Left lobe of liver (tissue), 2 donors: ENCODE data around the gene NOS1. TPM values are rescaled to one million over a fixed set of nuclear protein-coding genes. Genes with fewer than 3 reads are reported as not detected.
A peak's percentile ranks its signal among the peaks of the same experiment; 100 is the strongest.

ENCODE experiments used
- ATAC-seq: fragments of 200-7000 bp; cut with Tn5 transposase; one replicate; pipeline ENCODE4 v1.9.1; 2020; ENCODE audit warnings: mild to moderate bottlenecking, moderate library complexity
- DNase-seq: peaks from one replicate; pipeline ENCODE4 v3.0.0-alpha.2; 2020; ENCODE audit warnings: low spot score
- total RNA-seq: library from RNA; stranded (reverse); gene quantifications from one replicate; pipeline ENCODE4 v1.2.1, GENCODE V29; 2021
- donor health status: DM: no; HTN: no; CAD: no; lungs with moderate emphysema.
- donor health status: DM: no; HTN: yes; CAD: no.

NOS1 gene
- total RNA-seq, 1 donor from 2014 or later = 0.08 TPM

DNA sequence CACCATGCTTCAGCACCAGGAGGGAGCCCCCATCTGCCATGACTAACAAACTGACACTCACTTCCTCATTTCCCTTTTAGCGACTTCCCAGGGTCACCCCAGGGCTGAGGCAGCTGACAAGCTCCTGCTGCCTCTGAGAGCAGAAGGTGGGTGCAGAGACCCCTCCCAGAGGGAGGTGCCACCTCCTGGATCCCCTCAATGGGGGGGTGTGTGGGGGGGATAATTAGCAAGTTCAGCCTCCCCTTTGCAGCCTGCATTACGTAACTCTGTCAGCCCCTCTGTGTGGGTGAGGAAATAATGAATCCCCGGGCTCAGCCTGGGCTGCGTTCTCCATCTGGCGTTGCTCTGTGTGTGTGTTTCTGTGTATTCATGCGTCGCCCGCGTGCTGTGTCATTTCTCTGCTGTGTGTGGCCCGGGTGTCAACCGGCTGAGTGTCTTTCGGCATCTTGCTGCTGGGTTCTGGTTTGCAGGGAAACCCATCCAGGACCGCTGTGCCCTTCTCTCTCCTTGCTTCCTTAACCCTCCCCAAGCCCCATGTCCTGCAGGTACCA lies 28.0 kb downstream of the NOS1 start:
- DNase-seq (no peak), ATAC-seq (no peak)

DNA sequence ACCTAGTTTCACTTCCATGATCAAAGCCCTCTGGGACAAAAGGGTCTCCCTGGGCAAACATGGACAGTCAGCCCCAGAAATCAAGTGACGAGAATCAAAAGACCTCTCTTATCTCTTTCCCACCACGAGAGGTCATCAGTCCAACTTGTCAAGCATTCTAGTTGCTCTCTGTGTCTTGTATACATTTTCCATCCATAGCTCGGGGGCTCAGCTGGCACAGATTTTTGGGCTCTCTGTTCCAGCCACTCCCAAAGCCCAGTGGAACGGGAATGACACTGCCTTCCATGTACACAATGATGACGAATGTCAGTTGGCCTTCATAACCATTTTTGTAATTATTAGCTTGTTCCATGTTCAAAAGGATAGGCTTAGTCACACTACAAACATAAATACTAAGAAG lies 29.7 kb downstream of the NOS1 start:
- DNase-seq (no peak), ATAC-seq (no peak)

DNA sequence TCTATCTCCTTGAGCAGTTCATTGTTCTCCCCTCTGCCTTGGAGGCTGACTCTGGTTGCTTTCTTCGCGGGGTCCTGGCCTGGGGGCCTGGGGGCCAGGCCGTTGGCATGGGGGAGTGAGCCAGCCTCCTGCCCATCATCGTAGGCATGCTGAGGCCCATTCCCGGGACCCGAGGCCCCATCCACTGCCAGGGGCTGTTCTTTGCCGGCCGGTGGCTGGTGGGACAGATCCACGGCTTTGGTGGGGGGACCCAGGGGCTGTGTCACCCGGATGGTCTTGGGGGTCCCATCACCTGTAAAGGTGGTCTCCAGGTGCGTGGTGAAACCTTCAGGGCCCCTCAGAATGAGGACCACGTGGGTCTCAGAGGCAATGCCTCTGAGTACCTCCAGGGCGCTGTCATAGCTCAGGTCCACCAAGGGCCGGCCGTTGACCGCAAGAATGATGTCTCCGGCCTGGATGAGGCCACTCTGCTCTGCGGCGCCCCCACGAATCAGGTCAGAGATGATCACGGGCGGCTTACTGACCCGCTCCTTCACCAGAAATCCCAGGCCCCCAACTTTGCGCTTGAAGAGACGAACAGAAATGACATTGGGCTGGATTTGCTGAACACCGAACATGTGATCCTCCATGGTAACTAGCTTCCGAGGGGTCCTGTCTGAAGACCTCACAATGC lies 30.8 kb downstream of the NOS1 start:
- no peak for DNase-seq
- ATAC-seq = no peak

DNA sequence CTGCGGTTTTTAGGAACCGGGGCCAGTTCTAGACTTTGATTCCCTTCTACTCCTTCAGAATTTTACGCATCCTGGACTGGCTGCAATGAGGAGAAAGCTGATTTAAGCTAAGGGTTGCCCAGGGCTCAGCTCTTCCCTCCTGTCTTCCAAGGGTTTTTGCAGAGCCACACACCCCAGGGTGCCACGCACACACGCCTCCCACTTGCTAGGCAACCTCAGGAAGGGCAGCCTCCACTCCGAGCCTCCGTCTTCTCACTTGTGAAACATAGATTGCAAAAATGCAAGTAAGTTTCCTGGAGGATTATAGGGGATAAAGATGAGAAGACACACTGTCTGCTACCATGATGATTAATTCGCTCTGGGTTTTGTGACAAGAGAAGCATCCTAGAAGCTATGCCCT lies 31.7 kb downstream of the NOS1 start:
- DNase-seq (no peak), ATAC-seq (no peak)

DNA sequence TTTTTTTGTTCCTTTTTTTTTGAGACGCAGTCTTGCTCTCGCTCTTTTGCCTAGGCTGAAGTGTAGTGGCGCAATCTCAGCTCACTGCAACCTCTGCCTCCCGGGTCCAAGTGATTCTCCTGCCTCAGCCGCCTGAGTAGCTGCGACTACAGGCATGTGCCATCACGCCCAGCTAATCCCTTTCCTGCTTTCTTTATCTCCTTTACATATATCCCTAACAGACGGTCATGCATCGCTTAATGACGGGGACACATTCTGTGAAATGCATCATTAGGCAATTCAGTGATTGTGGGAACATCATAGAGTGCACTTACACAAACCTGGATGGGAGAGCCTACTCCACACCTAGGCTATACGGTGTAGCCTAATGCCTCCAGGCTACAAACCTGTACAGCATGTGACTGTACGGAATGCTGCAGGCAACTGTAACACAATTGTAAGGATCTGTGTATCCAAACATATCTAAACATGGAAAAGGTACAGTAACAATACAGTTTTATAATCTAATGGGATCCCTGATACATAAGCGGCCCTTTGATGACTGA lies 32.8 kb downstream of the NOS1 start:
- DNase-seq = no peak
- ATAC-seq = no peak

DNA sequence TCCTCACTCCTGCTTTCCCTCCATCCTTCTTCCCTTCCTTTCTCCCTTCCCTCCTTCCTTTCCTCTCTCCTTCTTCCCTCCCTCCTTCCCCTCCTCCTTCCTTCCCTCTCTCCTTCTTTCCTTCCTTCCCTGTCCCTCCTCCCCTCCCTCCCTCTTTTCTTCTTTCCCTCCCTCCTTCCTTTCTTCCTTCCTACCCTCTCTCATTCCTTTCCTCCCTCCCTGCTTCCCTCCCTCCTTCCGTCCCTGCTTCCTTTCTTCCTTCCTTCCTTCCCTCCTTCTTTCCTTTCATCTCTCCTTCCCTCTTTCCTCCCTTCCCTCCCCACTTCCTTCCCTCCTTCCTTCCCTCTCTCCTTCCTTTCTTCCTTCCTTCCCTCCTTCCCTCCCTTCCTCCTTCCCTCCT lies 39.0 kb downstream of the NOS1 start:
- ATAC-seq (no peak), DNase-seq (no peak)

DNA sequence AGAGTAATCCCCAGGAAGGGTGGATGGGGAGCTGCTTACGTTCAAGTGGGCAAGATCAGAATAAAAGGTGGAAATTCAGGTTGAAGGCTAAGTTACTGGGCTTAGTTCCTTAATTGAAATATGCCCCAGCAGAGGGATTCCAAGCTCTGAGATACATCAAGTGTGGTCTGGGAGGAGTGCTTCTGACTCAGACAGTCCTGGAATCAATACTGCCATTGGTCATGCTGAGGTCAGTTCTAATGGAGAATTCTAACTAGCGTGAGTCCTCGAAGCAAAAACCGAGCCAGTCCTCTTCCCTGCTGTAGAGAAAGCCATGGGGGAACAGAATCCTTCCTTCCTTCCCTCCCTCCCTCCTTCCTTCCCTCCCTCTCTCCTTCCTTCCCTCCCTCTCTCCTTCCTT lies 39.9 kb downstream of the NOS1 start:
- no peak for ATAC-seq
- no peak for DNase-seq

DNA sequence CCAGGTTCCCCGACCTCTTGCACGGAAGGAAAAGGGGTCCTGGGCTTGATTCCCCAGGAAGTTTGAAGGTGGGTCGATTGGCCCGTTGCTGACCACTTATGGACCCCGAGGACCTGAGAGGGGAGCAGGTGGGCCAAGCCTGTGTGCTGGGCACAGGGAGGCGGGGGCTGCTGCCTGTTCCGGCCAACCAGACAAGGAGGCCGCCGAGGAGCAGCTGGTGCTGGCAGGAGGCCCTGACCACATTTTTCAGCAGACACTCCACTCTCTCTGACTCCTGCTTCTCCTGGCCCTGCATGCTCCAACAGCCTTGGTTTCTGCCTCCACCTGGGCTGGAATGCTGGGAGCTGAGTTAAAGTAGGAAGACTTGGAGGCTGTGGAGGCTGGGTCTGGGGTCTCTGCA lies 42.8 kb downstream of the NOS1 start:
- ATAC-seq (no peak), DNase-seq (no peak)

DNA sequence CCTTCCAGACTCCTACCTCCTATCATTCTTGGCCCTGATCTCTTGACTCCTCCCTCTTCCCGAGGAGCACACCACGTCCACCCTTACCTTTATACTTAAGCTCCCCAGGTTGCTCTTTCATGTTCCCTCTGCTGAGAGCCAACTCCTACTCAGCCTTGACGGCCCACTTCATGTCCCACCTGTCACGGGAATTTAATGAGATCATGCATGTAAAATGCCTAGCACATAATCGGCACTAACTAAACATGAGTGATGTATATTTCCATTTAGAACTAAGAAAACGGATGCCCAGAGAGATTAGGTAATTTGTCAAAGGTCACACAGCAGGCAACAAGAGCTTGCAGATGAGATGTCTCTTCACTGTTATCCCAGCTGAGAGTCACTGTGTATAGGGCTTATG lies 45.1 kb downstream of the NOS1 start:
- ATAC-seq = no peak
- DNase-seq = no peak

DNA sequence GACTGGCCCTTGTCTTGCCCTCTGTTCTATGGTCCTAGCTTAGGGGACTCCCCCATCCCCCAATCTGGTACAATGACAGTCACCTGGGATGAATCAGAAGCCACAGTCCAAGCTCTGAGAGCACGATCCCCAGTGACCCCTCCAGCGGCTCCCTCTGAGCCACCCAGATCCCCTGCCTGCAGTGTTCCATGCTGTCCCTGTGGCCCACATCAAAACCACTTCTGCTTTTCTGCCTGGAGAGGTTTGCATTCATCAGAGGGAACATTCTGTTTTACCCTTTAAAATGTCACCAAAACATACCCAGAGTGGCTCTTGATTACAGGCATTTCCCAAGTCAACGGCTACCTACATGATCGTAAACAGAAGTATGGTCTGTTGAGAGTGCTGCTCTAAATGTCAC lies 47.5 kb downstream of the NOS1 start:
- ATAC-seq = no peak
- no peak for DNase-seq

DNA sequence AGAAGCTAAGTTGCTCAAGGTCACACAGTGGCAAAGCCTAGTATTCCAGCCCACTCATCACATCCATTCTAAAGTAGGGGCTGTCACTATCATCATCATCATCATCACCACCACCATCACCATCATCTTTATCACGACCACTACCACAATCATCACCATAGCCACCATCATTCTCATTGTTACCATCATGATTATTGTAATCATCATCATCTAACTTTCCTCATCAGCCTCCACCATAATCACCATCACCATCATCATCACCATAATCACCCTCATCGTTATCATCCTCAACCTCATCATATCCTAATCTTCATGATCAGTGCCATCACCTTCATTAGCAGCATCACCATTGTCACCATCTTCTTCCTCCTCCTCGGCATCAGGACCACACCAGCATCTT lies 48.7 kb downstream of the NOS1 start:
- DNase-seq = no peak
- ATAC-seq = no peak

DNA sequence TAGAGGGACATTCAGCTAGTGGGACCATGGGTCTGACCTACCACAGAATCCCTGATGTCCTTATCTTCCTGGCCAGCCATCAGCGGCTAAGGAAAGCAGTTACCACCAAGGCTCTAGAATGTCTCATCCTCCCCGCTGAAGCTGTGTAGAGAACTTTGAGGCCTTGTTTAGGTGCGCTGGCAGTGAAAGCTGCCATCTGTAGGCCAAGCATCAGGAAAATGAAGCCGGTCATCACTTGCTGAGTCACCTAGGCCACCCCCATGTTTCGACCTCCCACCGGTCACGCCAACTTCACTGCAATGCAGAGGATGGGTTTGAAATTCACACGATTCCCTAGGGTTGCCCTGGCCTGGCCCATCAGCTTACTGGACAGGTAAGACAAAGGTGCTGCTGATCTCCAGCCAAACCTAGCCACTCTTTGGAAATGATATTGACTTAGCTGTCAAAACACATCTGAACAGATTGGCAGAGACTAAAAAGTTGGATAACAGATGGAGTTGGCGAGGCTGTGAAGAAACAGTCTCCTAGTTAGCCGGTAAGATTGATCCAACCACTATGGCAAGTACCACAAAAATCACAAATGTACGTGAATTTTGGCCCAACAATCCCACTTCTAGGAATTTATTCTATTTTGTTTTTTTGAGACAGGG lies 52.0 kb downstream of the NOS1 start:
- peak; percentile 40 for ATAC-seq
- no peak for DNase-seq

DNA sequence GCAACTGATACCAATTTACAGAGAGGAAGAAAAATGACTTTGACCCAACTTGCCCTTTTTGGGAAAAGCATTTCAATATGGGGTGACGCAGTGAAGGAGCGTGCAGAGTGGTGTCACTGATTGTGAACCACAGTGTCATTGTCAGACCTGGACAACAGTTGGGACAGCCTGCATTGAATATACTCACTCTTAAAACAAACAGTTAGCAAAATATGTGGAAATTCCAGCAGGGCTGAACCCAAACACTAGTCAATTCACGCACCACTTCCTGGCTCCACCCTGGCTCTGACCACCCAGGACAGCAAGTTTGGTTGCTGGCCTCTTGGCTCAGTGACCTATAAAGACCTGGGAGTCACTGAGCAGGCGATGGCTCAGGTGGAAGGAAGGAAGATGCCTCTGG lies 61.3 kb downstream of the NOS1 start:
- no peak for DNase-seq

DNA sequence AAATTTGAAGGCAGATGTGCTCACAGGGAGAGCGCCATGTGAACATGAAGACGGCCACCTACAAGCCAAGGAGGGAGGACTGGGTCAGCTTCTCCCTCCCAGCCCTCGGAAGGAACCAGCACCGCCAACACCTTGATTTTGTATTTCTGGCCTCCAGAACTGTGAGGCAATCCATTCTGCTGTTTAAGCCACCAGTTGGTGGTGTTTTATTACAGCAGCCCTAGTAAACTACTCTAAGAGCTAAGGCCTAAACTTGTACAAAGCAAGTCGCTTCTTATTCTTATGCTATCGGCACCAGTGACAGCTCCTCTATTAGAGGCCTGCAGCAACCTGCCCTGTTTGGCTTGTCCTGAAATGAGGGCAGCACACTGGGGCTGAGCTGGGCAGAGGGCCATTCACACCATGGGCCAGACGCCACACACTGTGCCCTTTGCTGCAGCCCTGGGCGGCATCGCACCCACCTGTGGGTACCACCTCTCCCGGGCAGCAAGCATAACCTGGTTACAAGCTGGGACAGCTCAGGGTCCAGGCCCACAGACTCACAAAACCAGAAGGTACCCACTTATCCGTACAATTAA lies 62.7 kb downstream of the NOS1 start:
- DNase-seq = no peak
- no peak for ATAC-seq

More for the DNA sequence above, 61.3 kb downstream of the NOS1 start:
- no peak for ATAC-seq

DNA sequence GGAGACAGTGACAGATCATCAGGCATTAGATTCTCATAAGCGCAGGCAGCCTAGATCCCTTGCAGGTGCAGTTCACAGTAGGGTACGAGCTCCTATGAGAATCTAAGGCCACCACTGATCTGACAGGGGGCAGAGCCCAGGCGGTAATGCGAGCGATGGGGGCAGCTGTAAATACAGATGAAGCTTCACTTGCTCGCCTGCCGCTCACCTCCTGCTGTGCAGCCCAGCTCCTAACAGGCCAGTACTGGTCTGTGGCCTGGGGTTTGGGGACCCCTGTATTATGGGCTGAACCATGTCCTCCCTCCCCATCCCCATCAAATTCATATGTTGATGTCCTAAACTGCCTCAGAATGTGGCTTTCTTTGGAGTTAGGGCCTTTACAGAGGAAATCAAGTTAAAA lies 63.2 kb downstream of the NOS1 start:
- no peak for DNase-seq
- ATAC-seq = no peak

DNA sequence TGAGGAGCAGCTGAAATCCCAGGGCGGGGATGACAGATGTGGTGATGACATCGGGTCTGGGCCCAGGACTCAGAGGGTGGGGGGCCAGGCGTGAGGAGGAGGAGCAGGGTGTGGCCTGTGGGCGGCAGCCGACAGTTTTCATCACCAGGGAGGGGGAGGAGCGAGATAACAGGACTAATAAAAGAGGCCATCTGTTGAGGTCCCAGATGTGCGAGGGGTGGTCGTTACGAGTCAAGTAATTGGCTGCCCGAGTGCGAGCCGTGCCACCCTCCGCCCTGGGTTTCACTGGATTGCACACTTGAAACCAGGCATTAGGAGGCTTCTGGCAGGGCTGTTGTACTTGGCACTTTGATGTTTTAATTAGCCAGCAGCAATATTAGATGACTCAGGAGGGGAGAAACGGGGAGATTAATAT lies 67.2 kb downstream of the NOS1 start:
- DNase-seq (no peak), ATAC-seq (no peak)

DNA sequence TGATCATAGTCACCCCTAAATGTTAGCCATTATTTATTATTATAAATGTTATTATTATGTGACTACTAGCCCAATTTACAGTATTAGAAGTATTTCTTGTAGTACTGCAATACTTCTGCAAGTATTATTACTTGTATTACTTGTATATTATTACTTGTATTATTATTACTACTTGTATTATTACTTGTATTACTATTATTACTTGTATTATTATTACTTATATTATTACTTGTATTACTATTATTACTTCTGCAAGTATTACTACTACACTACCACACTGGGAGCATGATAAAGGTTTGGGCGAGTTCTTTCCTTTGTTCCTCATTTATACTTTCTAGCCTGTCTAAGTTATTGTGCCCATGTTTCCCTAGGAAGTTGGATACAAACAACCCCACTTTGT lies 67.9 kb downstream of the NOS1 start:
- ATAC-seq (no peak), DNase-seq (no peak)

DNA sequence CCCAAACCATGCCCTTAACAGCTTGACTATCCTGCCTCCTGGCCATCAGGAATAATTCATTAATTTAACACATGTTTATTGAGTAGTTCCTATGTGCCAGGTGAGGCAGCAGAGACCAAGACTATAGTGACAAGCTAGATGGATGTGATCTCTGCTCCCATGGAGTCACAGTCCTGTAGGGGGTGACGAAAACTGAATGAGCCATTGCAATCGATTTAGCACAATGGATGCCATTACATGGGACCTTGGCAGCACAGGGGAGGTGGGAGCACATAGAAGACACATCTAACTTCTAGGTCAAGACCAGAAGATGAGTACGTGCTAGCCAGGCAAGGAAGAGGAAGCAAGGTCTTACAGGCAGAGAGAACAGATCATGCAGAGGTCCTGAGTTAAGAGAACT lies 68.7 kb downstream of the NOS1 start:
- DNase-seq (no peak), ATAC-seq (no peak)

DNA sequence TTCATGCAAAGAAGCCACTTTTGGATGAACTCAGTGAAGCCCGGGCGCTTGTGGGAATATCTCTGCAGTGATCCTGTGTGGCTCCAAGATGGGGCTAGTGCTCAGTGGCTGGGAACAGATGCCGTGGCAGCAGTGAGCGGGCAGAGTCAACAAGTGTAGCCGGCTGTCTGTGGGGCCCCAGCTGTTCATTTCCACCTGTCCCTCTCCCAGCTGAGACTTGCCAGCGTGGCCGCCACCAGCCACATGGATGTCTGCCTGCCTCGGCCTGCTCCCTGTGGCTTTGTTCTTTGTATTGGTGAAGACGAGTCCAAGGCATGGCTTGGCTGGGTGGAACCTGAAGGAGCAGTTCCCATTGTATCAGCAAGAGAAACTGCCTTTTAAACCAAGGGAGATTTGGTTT lies 77.3 kb downstream of the NOS1 start:
- DNase-seq = no peak
- no peak for ATAC-seq

DNA sequence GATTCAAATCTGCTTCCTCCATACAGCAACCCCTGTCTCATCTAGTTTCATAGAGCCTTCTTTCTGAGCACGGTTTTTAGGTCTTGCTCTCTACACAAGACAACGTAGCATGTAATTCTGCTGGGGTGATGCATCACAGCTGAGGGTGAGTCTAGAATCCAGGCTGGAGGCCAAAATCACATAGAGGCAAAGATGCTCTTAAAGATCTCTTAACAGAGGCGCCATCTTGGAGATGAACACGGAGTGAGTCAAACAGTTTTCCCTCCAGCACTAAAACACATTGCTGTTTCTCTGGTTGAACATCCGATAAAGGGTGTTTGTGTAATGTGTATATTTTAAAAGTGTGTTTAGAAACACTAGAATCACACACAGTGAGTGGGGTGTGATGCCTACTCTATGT lies 78.9 kb downstream of the NOS1 start:
- DNase-seq (no peak), ATAC-seq (no peak)

DNA sequence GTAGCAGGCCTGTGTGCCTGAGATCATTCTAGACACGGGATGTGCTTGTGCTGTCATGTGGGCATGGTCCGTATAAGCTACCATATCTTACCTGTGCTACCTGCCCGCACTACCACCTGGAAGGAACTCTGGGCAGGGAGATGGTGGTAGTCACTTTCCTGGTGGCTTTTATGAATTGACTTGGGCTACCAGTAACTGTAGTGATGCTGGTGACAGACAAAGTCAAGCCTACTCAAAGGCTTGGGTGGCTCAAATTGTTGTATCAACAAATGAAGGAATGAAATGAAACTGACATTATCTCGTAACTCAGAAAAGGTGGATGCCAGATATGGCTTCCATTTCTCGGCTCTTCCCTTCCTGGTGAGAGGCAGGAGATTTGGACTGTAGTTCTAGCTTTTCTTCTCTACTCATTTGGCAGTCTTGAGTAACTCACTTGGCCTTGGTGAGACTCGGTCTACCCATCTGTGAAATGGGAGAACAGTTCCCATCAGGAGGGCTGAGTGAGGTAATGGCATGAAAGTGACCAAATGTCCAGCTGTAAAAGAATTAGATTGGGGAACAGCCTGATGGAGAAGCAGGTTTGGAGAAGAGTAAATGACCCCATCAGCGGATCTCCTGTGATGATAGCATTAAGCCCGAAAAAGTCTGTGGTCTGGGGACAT lies 81.3 kb downstream of the NOS1 start:
- no peak for ATAC-seq

DNA sequence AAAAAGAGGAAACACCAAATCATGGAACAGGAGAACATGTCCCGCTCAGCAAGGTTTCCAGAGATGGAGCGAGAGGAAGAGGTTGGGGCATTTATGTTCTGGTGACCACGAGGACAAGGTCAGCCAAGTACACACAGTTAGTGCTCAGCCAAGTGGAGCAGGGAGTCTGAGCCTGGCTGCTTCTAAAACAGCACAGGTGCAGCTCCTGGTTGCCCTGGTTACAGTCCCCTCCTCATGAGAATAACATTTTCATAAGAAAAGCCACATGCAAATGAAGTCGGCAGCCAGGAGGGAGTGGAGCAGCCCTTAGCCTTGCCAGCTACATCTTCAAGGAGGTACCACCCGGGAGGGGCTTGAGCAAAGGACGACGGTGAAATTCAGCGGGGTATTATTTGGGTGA lies 81.8 kb downstream of the NOS1 start:
- DNase-seq (no peak), ATAC-seq (no peak)

More for the DNA sequence above, 81.3 kb downstream of the NOS1 start:
- no peak for DNase-seq
